Neural cell (in vitro differentiated cells): ENCODE results near the gene SERTAD2. TPM values are rescaled to one million over a fixed set of nuclear protein-coding genes. Genes with fewer than 3 reads are reported as not detected.

ENCODE experiments used
- H2AFZ ChIP-seq: fragments of 200-600, 300-800 bp; sonication (generic), shearing (Covaris generic); 2 replicates; pipeline ENCODE4 v1.6.0; 2014; ENCODE audit warnings: low read depth, mild to moderate bottlenecking, antibody characterized with exemption, low read length, moderate library complexity
- H3F3A ChIP-seq: fragments of 200-600 bp; shearing (Covaris generic); 2 replicates; pipeline ENCODE4 v1.6.1; 2016; ENCODE audit warnings: mild to moderate bottlenecking, moderate library complexity, mixed read lengths, antibody characterized with exemption, low read length; ENCODE audit not compliant: insufficient read depth, poor library complexity, severe bottlenecking
- H3K27ac ChIP-seq: fragments of 200-600, 300-800 bp; sonication (generic), shearing (Covaris generic); 2 replicates; pipeline ENCODE4 v1.5.1; 2014; ENCODE audit warnings: mild to moderate bottlenecking, low read length, moderate library complexity
- H3K27me3 ChIP-seq: fragments of 300-800, 200-600 bp; sonication (generic), shearing (Covaris generic); 2 replicates; pipeline ENCODE4 v1.6.0; 2014; ENCODE audit warnings: mild to moderate bottlenecking, low read depth, low read length, moderate library complexity; ENCODE audit not compliant: insufficient read depth
- H3K36me3 ChIP-seq: fragments of 300-800, 200-600 bp; sonication (generic), shearing (Covaris generic); 2 replicates; pipeline ENCODE4 v1.5.1; 2014; ENCODE audit warnings: mild to moderate bottlenecking, antibody characterized with exemption, low read length, moderate library complexity; ENCODE audit not compliant: insufficient read depth
- H3K4me2 ChIP-seq: fragments of 300-800, 200-600 bp; sonication (generic), shearing (Covaris generic); 2 replicates; pipeline ENCODE4 v1.6.0; 2014; ENCODE audit warnings: mild to moderate bottlenecking, low read length
- H3K4me3 ChIP-seq: fragments of 300-800, 200-600 bp; sonication (generic), shearing (Covaris generic); 2 replicates; pipeline ENCODE4 v1.5.1; 2014; ENCODE audit warnings: mild to moderate bottlenecking, low read length, moderate library complexity
- H3K79me2 ChIP-seq: fragments of 200-600 bp; shearing (Covaris generic); replicated peaks from 2 replicates; pipeline ENCODE4 v1.6.0; 2014; ENCODE audit warnings: mild to moderate bottlenecking, low read length, moderate library complexity; ENCODE audit not compliant: insufficient read depth
- H3K9ac ChIP-seq: fragments of 300-800, 200-600 bp; sonication (generic), shearing (Covaris generic); 2 replicates; pipeline ENCODE4 v1.6.1; 2016; ENCODE audit warnings: mild to moderate bottlenecking, low read length, mixed read lengths
- H3K9me2 ChIP-seq: fragments of 200-600 bp; shearing (Covaris generic); 2 replicates; pipeline ENCODE4 v1.6.1; 2016; ENCODE audit warnings: mild to moderate bottlenecking, low read length, mixed read lengths; ENCODE audit not compliant: insufficient read depth
- H3K9me3 ChIP-seq: fragments of 200-600, 300-800 bp; sonication (generic), shearing (Covaris generic); 2 replicates; pipeline ENCODE4 v1.6.1; 2016; ENCODE audit warnings: mild to moderate bottlenecking, mixed run types, low read length, moderate library complexity, mixed read lengths
- H4K20me1 ChIP-seq: fragments of 200-600 bp; shearing (Covaris generic); 2 replicates; pipeline ENCODE4 v1.6.1; 2016; ENCODE audit warnings: mild to moderate bottlenecking, mixed run types; ENCODE audit not compliant: insufficient read depth
- EP300 ChIP-seq: fragments of 450-650 bp; conservative IDR thresholded peaks from 2 replicates; pipeline ENCODE4 v1.6.1; 2014; ENCODE audit warnings: antibody characterized with exemption, mild to moderate bottlenecking, moderate library complexity; ENCODE audit not compliant: poor library complexity, severe bottlenecking
- EZH2 ChIP-seq: fragments of 200-600, 300-800 bp; shearing (Covaris generic), sonication (generic); IDR thresholded peaks from 2 replicates; pipeline ENCODE4 v1.6.1; 2014; ENCODE audit warnings: antibody characterized with exemption, low read length, borderline replicate concordance, mild to moderate bottlenecking; ENCODE audit not compliant: insufficient read depth, poor library complexity, severe bottlenecking
- MXI1 ChIP-seq: fragments of 450-650 bp; conservative IDR thresholded peaks from 2 replicates; pipeline ENCODE4 v1.6.1; 2014; ENCODE audit warnings: antibody characterized with exemption, mild to moderate bottlenecking; ENCODE audit not compliant: poor library complexity, severe bottlenecking
- POLR2AphosphoS5 ChIP-seq: IDR thresholded peaks from 2 replicates; pipeline ENCODE4 v1.6.1; 2012
- RAD21 ChIP-seq: fragments of 450-650 bp; conservative IDR thresholded peaks from 2 replicates; pipeline ENCODE4 v1.6.1; 2014; ENCODE audit warnings: antibody characterized with exemption, mild to moderate bottlenecking, moderate library complexity
- SMC3 ChIP-seq: fragments of 450-650 bp; conservative IDR thresholded peaks from 2 replicates; pipeline ENCODE4 v1.6.1; 2014; ENCODE audit warnings: antibody characterized with exemption, mild to moderate bottlenecking, moderate library complexity; ENCODE audit not compliant: poor library complexity
- TAF1 ChIP-seq: IDR thresholded peaks from 2 replicates; pipeline ENCODE4 v1.6.1; 2012; ENCODE audit warnings: low read depth
- polyA plus RNA-seq: library from polyadenylated mRNA; depleted of rRNA; stranded (reverse); fragments of >200 nt; gene quantifications from 2 replicates; pipeline ENCODE4 v1.2.3, GENCODE V29; 2014
- TF ChIP-seq, protein P1 (sequence below): fragments of 450-650 bp; IDR thresholded peaks from 2 replicates; pipeline ENCODE4 v1.5.1; 2014; ENCODE audit warnings: antibody characterized with exemption, mild to moderate bottlenecking, moderate library complexity; ENCODE audit not compliant: poor library complexity, severe bottlenecking
- TF ChIP-seq, protein P2 (sequence below): IDR thresholded peaks from 2 replicates; pipeline ENCODE4 v1.6.1; 2012; ENCODE audit warnings: borderline replicate concordance

The SERTAD2 gene
- polyA plus RNA-seq, 1 donor from 2014 or later = 4.7 TPM

DNA sequence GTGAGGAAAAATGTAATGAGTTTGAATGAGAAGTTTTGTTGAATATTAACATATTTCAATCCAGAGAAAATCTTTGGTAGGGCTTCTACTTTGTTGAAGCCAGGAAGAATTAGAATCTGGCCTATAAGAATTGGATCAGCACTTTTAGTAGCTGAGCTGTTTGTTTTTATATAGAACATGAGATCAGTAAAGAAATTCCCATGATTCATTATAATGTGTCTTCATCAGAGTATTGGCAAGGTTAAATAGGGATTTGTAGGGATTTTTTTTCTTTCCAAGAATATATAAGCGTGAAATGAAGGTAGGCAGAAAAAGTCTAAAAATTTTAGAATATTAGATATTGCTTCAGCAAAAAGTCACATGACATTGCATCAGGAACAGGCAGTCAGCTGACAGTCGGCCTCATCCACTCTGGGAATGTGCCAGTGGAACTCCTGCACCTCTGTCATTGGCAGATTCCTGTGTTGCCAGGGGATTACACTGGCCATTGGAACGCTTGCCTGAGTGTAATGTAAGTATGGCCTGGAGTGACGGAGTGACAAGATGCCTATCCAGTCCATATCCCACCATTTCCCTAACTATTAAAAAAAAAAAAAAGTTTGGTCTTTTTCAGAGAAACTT lies 60.6 kb downstream of the SERTAD2 start:
- Histone ChIP-seq H3K27ac (no peak overlapping the region), H3K4me2 (no peak overlapping the region), H3K9ac (no peak overlapping the region), H2AFZ (no peak overlapping the region), H3K9me3 (no peaks in the 10 kb centered on the region), H3K9me2 (no peaks in the 10 kb centered on the region), H4K20me1 (no peaks in the 10 kb centered on the region), H3F3A (no peaks in the 10 kb centered on the region), H3K36me3 (peaks cover 2% of the 10 kb centered on the region), H3K79me2 (no peaks in the 10 kb centered on the region), H3K4me3 (no peak overlapping the region), H3K27me3 (no peaks in the 10 kb centered on the region)
- TF ChIP-seq EZH2 = no peak
- TF ChIP-seq TAF1 = no peak
- TF ChIP-seq, protein P1, sequence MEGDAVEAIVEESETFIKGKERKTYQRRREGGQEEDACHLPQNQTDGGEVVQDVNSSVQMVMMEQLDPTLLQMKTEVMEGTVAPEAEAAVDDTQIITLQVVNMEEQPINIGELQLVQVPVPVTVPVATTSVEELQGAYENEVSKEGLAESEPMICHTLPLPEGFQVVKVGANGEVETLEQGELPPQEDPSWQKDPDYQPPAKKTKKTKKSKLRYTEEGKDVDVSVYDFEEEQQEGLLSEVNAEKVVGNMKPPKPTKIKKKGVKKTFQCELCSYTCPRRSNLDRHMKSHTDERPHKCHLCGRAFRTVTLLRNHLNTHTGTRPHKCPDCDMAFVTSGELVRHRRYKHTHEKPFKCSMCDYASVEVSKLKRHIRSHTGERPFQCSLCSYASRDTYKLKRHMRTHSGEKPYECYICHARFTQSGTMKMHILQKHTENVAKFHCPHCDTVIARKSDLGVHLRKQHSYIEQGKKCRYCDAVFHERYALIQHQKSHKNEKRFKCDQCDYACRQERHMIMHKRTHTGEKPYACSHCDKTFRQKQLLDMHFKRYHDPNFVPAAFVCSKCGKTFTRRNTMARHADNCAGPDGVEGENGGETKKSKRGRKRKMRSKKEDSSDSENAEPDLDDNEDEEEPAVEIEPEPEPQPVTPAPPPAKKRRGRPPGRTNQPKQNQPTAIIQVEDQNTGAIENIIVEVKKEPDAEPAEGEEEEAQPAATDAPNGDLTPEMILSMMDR = no peak
- TF ChIP-seq RAD21 = no peak
- TF ChIP-seq, protein P2, sequence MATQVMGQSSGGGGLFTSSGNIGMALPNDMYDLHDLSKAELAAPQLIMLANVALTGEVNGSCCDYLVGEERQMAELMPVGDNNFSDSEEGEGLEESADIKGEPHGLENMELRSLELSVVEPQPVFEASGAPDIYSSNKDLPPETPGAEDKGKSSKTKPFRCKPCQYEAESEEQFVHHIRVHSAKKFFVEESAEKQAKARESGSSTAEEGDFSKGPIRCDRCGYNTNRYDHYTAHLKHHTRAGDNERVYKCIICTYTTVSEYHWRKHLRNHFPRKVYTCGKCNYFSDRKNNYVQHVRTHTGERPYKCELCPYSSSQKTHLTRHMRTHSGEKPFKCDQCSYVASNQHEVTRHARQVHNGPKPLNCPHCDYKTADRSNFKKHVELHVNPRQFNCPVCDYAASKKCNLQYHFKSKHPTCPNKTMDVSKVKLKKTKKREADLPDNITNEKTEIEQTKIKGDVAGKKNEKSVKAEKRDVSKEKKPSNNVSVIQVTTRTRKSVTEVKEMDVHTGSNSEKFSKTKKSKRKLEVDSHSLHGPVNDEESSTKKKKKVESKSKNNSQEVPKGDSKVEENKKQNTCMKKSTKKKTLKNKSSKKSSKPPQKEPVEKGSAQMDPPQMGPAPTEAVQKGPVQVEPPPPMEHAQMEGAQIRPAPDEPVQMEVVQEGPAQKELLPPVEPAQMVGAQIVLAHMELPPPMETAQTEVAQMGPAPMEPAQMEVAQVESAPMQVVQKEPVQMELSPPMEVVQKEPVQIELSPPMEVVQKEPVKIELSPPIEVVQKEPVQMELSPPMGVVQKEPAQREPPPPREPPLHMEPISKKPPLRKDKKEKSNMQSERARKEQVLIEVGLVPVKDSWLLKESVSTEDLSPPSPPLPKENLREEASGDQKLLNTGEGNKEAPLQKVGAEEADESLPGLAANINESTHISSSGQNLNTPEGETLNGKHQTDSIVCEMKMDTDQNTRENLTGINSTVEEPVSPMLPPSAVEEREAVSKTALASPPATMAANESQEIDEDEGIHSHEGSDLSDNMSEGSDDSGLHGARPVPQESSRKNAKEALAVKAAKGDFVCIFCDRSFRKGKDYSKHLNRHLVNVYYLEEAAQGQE = no peak
- TF ChIP-seq SMC3 = no peak
- TF ChIP-seq MXI1 = no peak
- no peak for TF ChIP-seq POLR2AphosphoS5
- TF ChIP-seq EP300 = no peak

DNA sequence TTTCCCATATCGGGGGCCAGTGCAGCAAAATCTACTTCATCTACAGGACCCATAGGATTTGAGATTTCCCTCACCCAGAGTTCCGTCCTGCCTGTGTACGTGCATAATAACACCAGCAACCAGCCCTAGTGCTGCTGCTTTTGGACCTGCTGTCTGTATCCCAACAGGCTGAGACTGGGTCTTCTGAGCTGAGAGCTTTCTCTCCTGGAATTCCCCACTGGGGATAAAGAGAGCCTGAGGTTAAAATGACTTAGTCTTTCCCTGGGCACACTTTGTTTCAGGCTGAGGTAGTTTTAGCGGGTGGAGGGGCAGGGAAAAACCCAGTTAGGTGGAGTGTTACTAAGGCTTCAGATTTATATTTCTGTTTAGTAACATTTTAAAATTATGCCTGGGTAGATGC lies 62.5 kb downstream of the SERTAD2 start:
- TF ChIP-seq EZH2 = no peak
- TF ChIP-seq, protein P1 = no peak
- no peak for TF ChIP-seq POLR2AphosphoS5
- no peak for TF ChIP-seq RAD21
- no peak for TF ChIP-seq MXI1
- TF ChIP-seq TAF1 = no peak
- TF ChIP-seq SMC3 = no peak
- TF ChIP-seq, protein P2 = no peak
- no peak for TF ChIP-seq EP300
- Histone ChIP-seq H4K20me1 (no peaks in the 10 kb centered on the region), H3K27me3 (no peaks in the 10 kb centered on the region), H3K9me2 (no peaks in the 10 kb centered on the region), H3K79me2 (no peaks in the 10 kb centered on the region), H2AFZ (no peak overlapping the region), H3K27ac (no peak overlapping the region), H3K4me2 (no peak overlapping the region), H3K4me3 (no peak overlapping the region), H3K36me3 (peaks cover 4% of the 10 kb centered on the region), H3K9ac (no peak overlapping the region), H3F3A (no peaks in the 10 kb centered on the region), H3K9me3 (no peaks in the 10 kb centered on the region)
